OCI-LY7 (cell line): ENCODE data around the gene TRIM33. TPM values are rescaled to one million over a fixed set of nuclear protein-coding genes. Genes with fewer than 3 reads are reported as not detected.

Experiments
- BruUV-seq: library from RNA; stranded (reverse); fragments of 400-500 nt; replicated peaks from 2 replicates; lab custom pipeline; 2021; lab: Mats Ljungman, UMichigan
- CTCF ChIA-PET: fragments of 300-600 bp; sonication (Branson Sonifier 250); formaldehyde crosslinking; loops from one replicate; lab custom pipeline; 2022; ENCODE audit warnings: antibody characterized with exemption; ENCODE audit not compliant: unreplicated experiment; lab: Charles Lee
- POLR2A ChIA-PET: fragments of 300-600 bp; sonication (Branson Sonifier 250); formaldehyde crosslinking; loops from one replicate; lab custom pipeline; 2022; ENCODE audit warnings: antibody characterized with exemption; lab: Charles Lee
- DNase-seq: peaks from one replicate; pipeline ENCODE4 v3.0.0-alpha.2; 2015; ENCODE audit warnings: low spot score
- H2AFZ ChIP-seq: fragments of 200-600 bp; sonication (generic), shearing (Covaris generic); 2 replicates; pipeline ENCODE4 v1.6.1; 2014; ENCODE audit warnings: mild to moderate bottlenecking, antibody characterized with exemption, low read length, moderate library complexity
- H3K27ac ChIP-seq: fragments of 200-600 bp; sonication (generic); 2 replicates; pipeline ENCODE4 v1.5.1; 2014; ENCODE audit warnings: mixed run types, low read depth, mild to moderate bottlenecking, moderate library complexity, low read length, inconsistent platforms; ENCODE audit not compliant: poor library complexity, severe bottlenecking
- H3K36me3 ChIP-seq: fragments of 200-600 bp; sonication (generic); 2 replicates; pipeline ENCODE4 v1.6.1; 2014; ENCODE audit warnings: mild to moderate bottlenecking, antibody characterized with exemption, low read length, moderate library complexity, mixed read lengths; ENCODE audit not compliant: insufficient read depth
- H3K4me1 ChIP-seq: fragments of 200-600 bp; sonication (generic); 2 replicates; pipeline ENCODE4 v1.5.1; 2014; ENCODE audit warnings: mild to moderate bottlenecking, low read length; ENCODE audit not compliant: insufficient read depth, poor library complexity, severe bottlenecking
- H3K4me2 ChIP-seq: fragments of 200-600 bp; sonication (generic); 2 replicates; pipeline ENCODE4 v1.6.1; 2014; ENCODE audit warnings: mild to moderate bottlenecking, low read length
- H3K4me3 ChIP-seq: fragments of 200-600 bp; sonication (generic); 2 replicates; pipeline ENCODE4 v1.5.1; 2014; ENCODE audit warnings: mild to moderate bottlenecking, low read depth, low read length; ENCODE audit not compliant: poor library complexity, severe bottlenecking
- H3K79me2 ChIP-seq: fragments of 200-600 bp; sonication (generic); 2 replicates; pipeline ENCODE4 v1.6.1; 2016; ENCODE audit warnings: low read depth, mild to moderate bottlenecking, low read length, moderate library complexity, mixed read lengths; ENCODE audit not compliant: insufficient read depth
- H3K9me2 ChIP-seq: fragments of 200-600 bp; sonication (generic); 2 replicates; pipeline ENCODE4 v1.6.1; 2016; ENCODE audit warnings: mild to moderate bottlenecking, low read length, mixed read lengths; ENCODE audit not compliant: insufficient read depth
- H3K9me3 ChIP-seq: fragments of 200-600 bp; sonication (generic); 2 replicates; pipeline ENCODE4 v1.6.1; 2014; ENCODE audit warnings: mild to moderate bottlenecking, mixed run types, low read length, mixed read lengths
- H4K20me1 ChIP-seq: fragments of 200-600 bp; sonication (generic); 2 replicates; pipeline ENCODE4 v1.6.1; 2014; ENCODE audit warnings: mild to moderate bottlenecking, antibody characterized with exemption, low read length, moderate library complexity, mixed read lengths; ENCODE audit not compliant: insufficient read depth
- EZH2phosphoT487 ChIP-seq: fragments of 200-600 bp; sonication (generic); IDR thresholded peaks from 2 replicates; pipeline ENCODE4 v1.6.1; 2018; ENCODE audit warnings: low read depth, borderline replicate concordance, mild to moderate bottlenecking, mixed run types, antibody characterized with exemption, low read length, moderate library complexity, mixed read lengths
- intact Hi-C: fragments of 100-400 bp; cut with micrococcal nuclease; formaldehyde crosslinking; loops from one replicate; pipeline ENCODE4 v1.10.0; 2022; ENCODE audit not compliant: unreplicated experiment
- total RNA-seq, 2 experiments: library from RNA; depleted of rRNA in 1 of 2; stranded (reverse); fragments of >200 nt in 1 of 2; shearing (Covaris generic) in 1 of 2; gene quantifications; 2 replicates each; pipeline ENCODE4 v1.2.3, GENCODE V29; 2014 to 2022
- TF ChIP-seq, protein P1 (sequence below): fragments of 200-600 bp; sonication (generic); conservative IDR thresholded peaks from 2 replicates; pipeline ENCODE4 v1.5.1; 2014; ENCODE audit warnings: mild to moderate bottlenecking, antibody characterized with exemption, low read length, moderate library complexity, mixed read lengths

Gene TRIM33
- total RNA-seq, 2 experiments from 2014 or later = 43.0 to 44.7 TPM

DNA sequence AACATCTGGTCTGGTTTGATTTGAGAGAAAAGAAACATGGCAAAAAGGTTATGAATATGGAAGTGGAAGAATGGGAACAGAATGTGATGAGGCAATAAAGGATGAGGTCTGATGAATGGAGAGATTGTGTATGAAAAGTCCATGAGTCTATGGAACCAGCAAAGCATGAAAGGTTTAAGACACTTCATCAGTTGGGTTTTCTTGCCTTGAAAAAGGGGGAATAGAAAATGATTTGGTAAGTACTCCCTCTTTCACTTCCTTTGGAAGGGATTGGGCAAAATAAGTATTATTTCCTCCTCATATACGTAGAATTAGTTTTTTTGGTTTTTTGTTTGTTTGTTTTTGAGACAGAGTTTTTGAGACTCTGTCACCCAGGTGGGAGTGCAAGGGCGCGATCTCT is 155.8 kb downstream of the TRIM33 start:
- POLR2A ChIA-PET = interaction anchor here (1.1 kb wide), 1 partner anchor 265 kb away, joined by 3 read pairs; no protein-coding TSS in a partner anchor
- H2AFZ ChIP-seq = no peak overlapping the region
- BruUV-seq = no TSS peak
- no peak overlapping the region for H3K27ac ChIP-seq
- TF ChIP-seq, protein P1, sequence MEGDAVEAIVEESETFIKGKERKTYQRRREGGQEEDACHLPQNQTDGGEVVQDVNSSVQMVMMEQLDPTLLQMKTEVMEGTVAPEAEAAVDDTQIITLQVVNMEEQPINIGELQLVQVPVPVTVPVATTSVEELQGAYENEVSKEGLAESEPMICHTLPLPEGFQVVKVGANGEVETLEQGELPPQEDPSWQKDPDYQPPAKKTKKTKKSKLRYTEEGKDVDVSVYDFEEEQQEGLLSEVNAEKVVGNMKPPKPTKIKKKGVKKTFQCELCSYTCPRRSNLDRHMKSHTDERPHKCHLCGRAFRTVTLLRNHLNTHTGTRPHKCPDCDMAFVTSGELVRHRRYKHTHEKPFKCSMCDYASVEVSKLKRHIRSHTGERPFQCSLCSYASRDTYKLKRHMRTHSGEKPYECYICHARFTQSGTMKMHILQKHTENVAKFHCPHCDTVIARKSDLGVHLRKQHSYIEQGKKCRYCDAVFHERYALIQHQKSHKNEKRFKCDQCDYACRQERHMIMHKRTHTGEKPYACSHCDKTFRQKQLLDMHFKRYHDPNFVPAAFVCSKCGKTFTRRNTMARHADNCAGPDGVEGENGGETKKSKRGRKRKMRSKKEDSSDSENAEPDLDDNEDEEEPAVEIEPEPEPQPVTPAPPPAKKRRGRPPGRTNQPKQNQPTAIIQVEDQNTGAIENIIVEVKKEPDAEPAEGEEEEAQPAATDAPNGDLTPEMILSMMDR = no peak
- no peak for TF ChIP-seq EZH2phosphoT487
- H3K36me3 ChIP-seq = no peaks in the 10 kb centered on the region
- DNase-seq = no peak
- H3K79me2 ChIP-seq = no peaks in the 10 kb centered on the region
- intact Hi-C loops = no loop called here
- H3K9me3 ChIP-seq = no peaks in the 10 kb centered on the region
- H4K20me1 ChIP-seq = no peaks in the 10 kb centered on the region
- H3K4me2 ChIP-seq = no peak overlapping the region
- H3K9me2 ChIP-seq = no peaks in the 10 kb centered on the region
- no peak overlapping the region for H3K4me3 ChIP-seq
- CTCF ChIA-PET = no interaction called here
- H3K4me1 ChIP-seq = no peaks in the 10 kb centered on the region

DNA sequence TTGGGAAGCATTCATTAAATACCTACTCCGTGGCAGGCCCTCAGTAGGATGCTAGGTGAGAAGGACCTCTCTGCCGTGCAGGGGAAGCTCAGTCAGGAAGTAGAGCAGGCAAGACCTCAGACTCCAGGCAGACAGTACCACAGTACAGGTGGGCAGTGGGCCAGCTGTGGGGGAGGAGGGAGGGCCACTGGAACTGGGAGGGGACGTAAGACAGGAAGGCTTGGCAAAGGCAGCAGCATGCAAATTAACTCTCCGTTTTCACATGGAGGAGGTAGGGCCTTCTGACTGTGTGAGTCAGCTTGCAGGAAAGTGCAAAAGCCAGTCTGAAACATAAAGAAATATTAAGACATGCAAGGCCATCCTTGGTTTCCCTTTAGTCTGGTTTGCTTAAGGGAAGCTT is 157.7 kb downstream of the TRIM33 start:
- no peaks in the 10 kb centered on the region for H3K36me3 ChIP-seq
- H3K9me2 ChIP-seq = no peaks in the 10 kb centered on the region
- POLR2A ChIA-PET = interaction anchor here (0.5 to 0.9 kb wide), 2 partner anchors 248 to 350 kb away, joined by 3 read pairs; no protein-coding TSS in a partner anchor
- no peak overlapping the region for H3K4me3 ChIP-seq
- BruUV-seq = no TSS peak
- TF ChIP-seq, protein P1 = no peak
- TF ChIP-seq EZH2phosphoT487 = no peak
- H3K79me2 ChIP-seq = no peaks in the 10 kb centered on the region
- H3K4me1 ChIP-seq = no peaks in the 10 kb centered on the region
- no peaks in the 10 kb centered on the region for H4K20me1 ChIP-seq
- no peak overlapping the region for H2AFZ ChIP-seq
- CTCF ChIA-PET = no interaction called here
- intact Hi-C loops = no loop called here
- H3K9me3 ChIP-seq = no peaks in the 10 kb centered on the region
- DNase-seq = peak; percentile 5
- no peak overlapping the region for H3K4me2 ChIP-seq
- H3K27ac ChIP-seq = no peak overlapping the region

DNA sequence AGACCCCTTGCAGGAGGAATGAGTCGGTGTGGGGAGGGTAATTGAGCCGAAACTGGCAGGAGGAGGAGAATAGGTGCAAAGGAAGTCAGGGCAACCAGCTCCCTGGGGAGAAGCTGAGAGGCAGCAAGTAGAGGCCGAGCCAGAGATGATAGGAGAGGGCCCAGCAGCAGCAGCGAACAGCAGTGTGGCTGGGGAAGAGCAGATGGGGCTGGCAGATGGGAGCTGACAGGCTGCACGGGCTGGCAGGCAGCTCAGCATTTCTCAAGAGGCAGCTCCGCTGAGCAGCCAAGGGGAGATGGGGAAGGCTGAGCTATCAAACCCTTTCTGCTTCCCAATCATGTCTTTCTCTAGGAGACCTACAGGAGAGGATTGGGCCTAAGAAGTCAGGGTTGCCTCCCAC is 158.2 kb downstream of the TRIM33 start:
- Histone ChIP-seq H3K4me1 (no peaks in the 10 kb centered on the region), H3K36me3 (no peaks in the 10 kb centered on the region), H4K20me1 (no peaks in the 10 kb centered on the region), H3K9me2 (no peaks in the 10 kb centered on the region), H3K4me2 (no peak overlapping the region), H3K4me3 (no peak overlapping the region), H3K79me2 (no peaks in the 10 kb centered on the region), H2AFZ (no peak overlapping the region), H3K27ac (no peak overlapping the region), H3K9me3 (no peaks in the 10 kb centered on the region)
- no TSS peak for BruUV-seq
- TF ChIP-seq, protein P1 = no peak
- TF ChIP-seq EZH2phosphoT487 = no peak
- intact Hi-C loops = no loop called here
- ChIA-PET CTCF (no interaction called here), POLR2A (interaction anchor here (0.6 kb wide), 1 partner anchor 675 kb away, joined by 3 read pairs; no protein-coding TSS in a partner anchor)
- no peak for DNase-seq
